Activated naive CD4-positive, alpha-beta T cell treated with anti-CD3 and anti-CD28 coated beads for 36 hours (primary cell): ENCODE results near the gene SREBF1. TPM values are rescaled to one million over a fixed set of nuclear protein-coding genes. Genes with fewer than 3 reads are reported as not detected.

Experiments used
- CTCF ChIA-PET: fragments of 350-600 bp; sonication (Branson Sonifier 250); formaldehyde crosslinking; loops from one replicate; lab custom pipeline; 2021; ENCODE audit warnings: antibody characterized with exemption; lab: Charles Lee
- DNase-seq: peaks from one replicate; pipeline ENCODE4 v3.0.0-alpha.2; 2020
- H3K27ac Mint-ChIP-seq: one replicate; pipeline ENCODE4 v1.8.0; 2021; ENCODE audit warnings: mild to moderate bottlenecking, mixed read lengths
- H3K27me3 Mint-ChIP-seq: one replicate; pipeline ENCODE4 v1.8.0; 2021; ENCODE audit warnings: low read depth, mixed read lengths
- H3K36me3 Mint-ChIP-seq: one replicate; pipeline ENCODE4 v1.8.0; 2021; ENCODE audit warnings: low read depth, mixed read lengths
- H3K4me1 Mint-ChIP-seq: one replicate; pipeline ENCODE4 v1.8.0; 2021; ENCODE audit warnings: low read depth, mixed read lengths
- H3K4me3 Mint-ChIP-seq: one replicate; pipeline ENCODE4 v1.8.0; 2021; ENCODE audit warnings: mild to moderate bottlenecking, moderate library complexity, mixed read lengths
- H3K9me3 Mint-ChIP-seq: one replicate; pipeline ENCODE4 v1.8.0; 2021; ENCODE audit warnings: mixed read lengths
- intact Hi-C: fragments of 100-400 bp; cut with micrococcal nuclease; formaldehyde crosslinking; loops from one replicate; pipeline ENCODE4 v1.15.1; 2023
- microRNA-seq: library from miRNA; unstranded; fragments of <30 nt; microRNA quantifications from one replicate; pipeline ENCODE4 v1.2.0, GENCODE V29; 2022; ENCODE audit warnings: borderline microRNAs expressed, borderline replicate concordance
- total RNA-seq, 2 experiments: library from RNA; stranded (reverse); gene quantifications; one replicate each; pipeline ENCODE4 v1.2.3, GENCODE V29; 2021

Gene SREBF1
- total RNA-seq, 2 experiments from 2014 or later, result 79.3 to 84.9 TPM

- Mint-ChIP-seq H3K27ac (no peak overlapping the region), H3K4me1 (peaks cover 18% of the 10 kb centered on the region), H3K27me3 (no peaks in the 10 kb centered on the region), H3K36me3 (no peaks in the 10 kb centered on the region), H3K9me3 (no peaks in the 10 kb centered on the region), H3K4me3 (no peak overlapping the region)
- intact Hi-C loops, result no loop called here
- no peak for DNase-seq
- CTCF ChIA-PET, result interaction anchor here (1.5 to 2.0 kb wide), 2 partner anchors 9 to 47 kb away, joined by 3 to 5 read pairs; no protein-coding TSS in a partner anchor
These were observed 71.3 kb downstream of the SREBF1 start for GRCh38 chr17:17765359-17766076.

- CTCF ChIA-PET, result interaction anchor here (1.0 kb wide), 1 partner anchor 121 kb away, joined by 4 read pairs; no protein-coding TSS in a partner anchor
- Mint-ChIP-seq H3K27me3 (no peaks in the 10 kb centered on the region), H3K27ac (no peak overlapping the region), H3K9me3 (no peaks in the 10 kb centered on the region), H3K4me3 (no peak overlapping the region), H3K36me3 (no peaks in the 10 kb centered on the region), H3K4me1 (peaks cover 18% of the 10 kb centered on the region)
- DNase-seq, result no peak
- intact Hi-C loops, result no loop called here
These were observed 73.1 kb downstream of the SREBF1 start for GRCh38 chr17:17763734-17764133.

- no peaks in the 10 kb centered on the region for H3K27me3 Mint-ChIP-seq
- no peak for DNase-seq
- intact Hi-C loops, result no loop called here
- no peaks in the 10 kb centered on the region for H3K36me3 Mint-ChIP-seq
- CTCF ChIA-PET, result interaction anchor here (0.6 to 1.0 kb wide), 5 partner anchors 18 to 121 kb away, joined by 3 to 4 read pairs (median 3); no protein-coding TSS in a partner anchor
- peaks cover 22% of the 10 kb centered on the region for H3K4me1 Mint-ChIP-seq
- no peak overlapping the region for H3K27ac Mint-ChIP-seq
- H3K9me3 Mint-ChIP-seq, result no peaks in the 10 kb centered on the region
- H3K4me3 Mint-ChIP-seq, result no peak overlapping the region
These were observed 73.7 kb downstream of the SREBF1 start for GRCh38 chr17:17763136-17763535.

GRCh38 chr17:17762744-17763105 lies 74.1 kb downstream of the SREBF1 start:
- Mint-ChIP-seq H3K27me3 (no peaks in the 10 kb centered on the region), H3K9me3 (no peaks in the 10 kb centered on the region), H3K4me3 (no peak overlapping the region), H3K36me3 (no peaks in the 10 kb centered on the region), H3K4me1 (peaks cover 25% of the 10 kb centered on the region), H3K27ac (no peak overlapping the region)
- intact Hi-C loops, result no loop called here
- DNase-seq, result no peak
- CTCF ChIA-PET, result interaction anchor here (0.6 to 1.0 kb wide), 7 partner anchors 19 to 126 kb away, joined by 3 to 4 read pairs (median 3); no protein-coding TSS in a partner anchor

Small RNAs within 50 kb of the gene (microRNA-seq; reads per million reads assigned to microRNA genes)
- 783 reads per million, percentile 82 among the genes with 10 or more reads in this experiment for gene MIR33B
- gene MIR6777, result 4.9 reads per million

Other genes with a start within 250 kb of the SREBF1 start
- gene PEMT, start 245.3 kb downstream of the SREBF1 start, total RNA-seq, result 10 to 100 TPM; 33.7 to 35.6 TPM
- gene RAI1, start 155.5 kb downstream of the SREBF1 start, total RNA-seq, result 10 to 100 TPM in 1 of 2 experiments, 1 to 10 TPM in 1; 9.2 to 12.0 TPM
- 1 to 10 TPM; 9.8 to 9.9 TPM for gene TOM1L2, start 135.4 kb upstream of the SREBF1 start, total RNA-seq
- gene DRC3, start 135.9 kb upstream of the SREBF1 start, total RNA-seq, result under 1 TPM; 0.40 to 0.64 TPM
- gene ATPAF2, start 202.2 kb upstream of the SREBF1 start, total RNA-seq, result 10 to 100 TPM; 24.7 to 25.7 TPM
- gene GID4, start 202.4 kb upstream of the SREBF1 start, total RNA-seq, result 1 to 10 TPM; 5.2 to 6.0 TPM